Measurements from ENCODE around the gene M1AP. TPM values are rescaled to one million over a fixed set of nuclear protein-coding genes. Genes with fewer than 3 reads are reported as not detected.

M1AP gene, protein sequence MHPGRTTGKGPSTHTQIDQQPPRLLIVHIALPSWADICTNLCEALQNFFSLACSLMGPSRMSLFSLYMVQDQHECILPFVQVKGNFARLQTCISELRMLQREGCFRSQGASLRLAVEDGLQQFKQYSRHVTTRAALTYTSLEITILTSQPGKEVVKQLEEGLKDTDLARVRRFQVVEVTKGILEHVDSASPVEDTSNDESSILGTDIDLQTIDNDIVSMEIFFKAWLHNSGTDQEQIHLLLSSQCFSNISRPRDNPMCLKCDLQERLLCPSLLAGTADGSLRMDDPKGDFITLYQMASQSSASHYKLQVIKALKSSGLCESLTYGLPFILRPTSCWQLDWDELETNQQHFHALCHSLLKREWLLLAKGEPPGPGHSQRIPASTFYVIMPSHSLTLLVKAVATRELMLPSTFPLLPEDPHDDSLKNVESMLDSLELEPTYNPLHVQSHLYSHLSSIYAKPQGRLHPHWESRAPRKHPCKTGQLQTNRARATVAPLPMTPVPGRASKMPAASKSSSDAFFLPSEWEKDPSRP
- total RNA-seq (2014; rRNA removed; shearing (Covaris generic)): not detected in 2 replicates

DNA sequence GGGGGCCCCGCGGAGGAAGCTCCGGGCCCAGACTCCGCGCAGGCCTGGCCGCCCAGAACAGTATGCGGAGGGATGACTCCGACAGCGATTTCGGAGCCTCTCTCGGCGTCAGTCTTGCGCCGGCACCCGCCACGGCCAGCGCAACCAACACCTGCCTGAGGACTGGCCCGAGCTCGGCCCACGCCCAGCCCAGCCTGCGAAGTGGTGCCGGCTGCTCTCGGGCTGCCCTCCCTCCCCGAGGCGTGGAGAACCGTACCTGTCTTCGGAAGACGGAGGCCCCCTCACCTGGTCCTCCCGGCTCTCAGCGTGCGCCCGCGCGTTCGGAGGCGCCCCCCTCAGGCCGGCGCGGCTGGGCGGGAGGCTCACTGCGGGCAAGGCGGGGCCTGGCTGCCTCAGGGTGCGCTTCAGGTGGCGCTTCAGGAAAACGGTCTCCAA lies at the start of gene M1AP:
TSS of gene M1AP (minus strand) at position 322 of the 435 bp plus-strand sequence. CDS start 8,055 bp downstream, outside the sequence.
- H3K27me3 ChIP-seq: no peaks in the 10 kb centered on the region
- H3K36me3 ChIP-seq: no peaks in the 10 kb centered on the region
- H3K27ac ChIP-seq: no peak within 1 kb of the TSS
- DNase-seq: no peak
- no peaks in the 10 kb centered on the region for H3K4me1 ChIP-seq
- H3K4me3 ChIP-seq: no peak within 1 kb of the TSS
- H3K9me3 ChIP-seq (replicated peaks): no peaks in the 10 kb centered on the region

DNA sequence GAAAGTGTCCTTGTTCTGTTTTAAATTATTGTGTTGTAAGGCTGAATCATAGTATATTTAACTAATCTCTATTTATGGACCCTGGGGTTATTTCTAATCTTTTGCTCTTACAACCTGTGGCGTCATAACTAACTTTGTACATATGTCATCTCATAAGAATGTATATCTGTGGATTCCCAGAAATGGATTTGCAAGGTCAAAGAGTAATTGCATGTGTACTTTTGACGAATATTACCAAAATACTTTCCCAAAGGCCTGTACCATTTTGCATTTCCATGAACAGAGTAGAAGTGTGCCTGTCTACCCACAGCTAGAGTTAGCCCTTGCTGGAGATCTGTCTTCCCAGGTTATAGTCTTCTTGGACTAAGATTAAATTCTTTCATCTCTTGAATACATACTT lies 48.7 kb upstream of the M1AP start:
- no peaks in the 10 kb centered on the region for H3K36me3 ChIP-seq
- H3K4me1 ChIP-seq: no peaks in the 10 kb centered on the region; the same call in 1 of the 2 replicates
- H3K27me3 ChIP-seq: no peaks in the 10 kb centered on the region
- no peaks in the 10 kb centered on the region for H3K9me3 ChIP-seq (replicated peaks)
- DNase-seq: no peak
- no peak overlapping the region for H3K4me3 ChIP-seq
- H3K27ac ChIP-seq: no peak overlapping the region

DNA sequence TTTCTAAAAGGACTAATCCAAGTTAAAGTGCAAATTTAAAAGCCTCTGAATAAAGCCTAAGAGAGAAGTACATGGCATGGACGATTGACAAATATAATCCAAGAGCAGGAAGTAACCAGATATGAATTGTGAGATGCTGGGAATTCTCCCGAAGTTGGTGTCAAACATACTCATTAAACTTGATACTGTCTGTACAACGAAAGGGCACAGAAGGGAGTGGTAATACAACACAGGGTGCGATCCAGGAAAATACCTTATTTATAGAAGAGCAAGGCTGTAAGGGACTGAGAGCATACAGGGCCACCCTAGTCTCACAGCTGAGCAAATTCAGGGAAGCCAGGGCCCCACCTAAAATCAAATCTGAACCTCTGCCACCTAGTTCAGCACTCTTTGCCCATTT lies 47.5 kb upstream of the M1AP start:
- no peaks in the 10 kb centered on the region; the same call in 1 of the 2 replicates for H3K4me1 ChIP-seq
- no peaks in the 10 kb centered on the region for H3K36me3 ChIP-seq
- H3K27me3 ChIP-seq: no peaks in the 10 kb centered on the region
- H3K27ac ChIP-seq: no peak overlapping the region
- no peak overlapping the region for H3K4me3 ChIP-seq
- DNase-seq: no peak
- H3K9me3 ChIP-seq (replicated peaks): no peaks in the 10 kb centered on the region

DNA sequence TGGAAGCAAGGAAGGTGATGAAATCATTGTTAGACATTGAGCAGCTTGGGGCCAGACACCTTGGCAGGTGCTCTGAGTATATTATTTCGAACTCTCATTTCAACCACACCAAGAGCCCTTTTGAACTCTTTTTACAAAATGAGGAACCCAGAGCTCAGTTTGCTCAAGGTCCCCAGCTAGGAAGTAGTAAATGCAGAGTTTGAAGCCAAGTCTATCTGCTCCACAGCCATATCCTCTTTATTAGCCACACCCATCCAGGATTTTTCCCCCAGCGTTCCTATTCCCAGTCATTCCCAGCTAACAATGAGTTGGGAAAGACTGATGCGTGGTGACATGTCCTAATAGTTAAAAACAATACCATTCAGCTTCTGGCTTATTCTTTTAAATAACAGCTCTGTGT lies 46.2 kb upstream of the M1AP start:
- Histone ChIP-seq H3K9me3 (replicated peaks) (no peaks in the 10 kb centered on the region), H3K4me1 (no peaks in the 10 kb centered on the region; the same call in 1 of the 2 replicates), H3K4me3 (no peak overlapping the region), H3K27me3 (no peaks in the 10 kb centered on the region), H3K36me3 (no peaks in the 10 kb centered on the region), H3K27ac (no peak overlapping the region)
- no peak for DNase-seq

DNA sequence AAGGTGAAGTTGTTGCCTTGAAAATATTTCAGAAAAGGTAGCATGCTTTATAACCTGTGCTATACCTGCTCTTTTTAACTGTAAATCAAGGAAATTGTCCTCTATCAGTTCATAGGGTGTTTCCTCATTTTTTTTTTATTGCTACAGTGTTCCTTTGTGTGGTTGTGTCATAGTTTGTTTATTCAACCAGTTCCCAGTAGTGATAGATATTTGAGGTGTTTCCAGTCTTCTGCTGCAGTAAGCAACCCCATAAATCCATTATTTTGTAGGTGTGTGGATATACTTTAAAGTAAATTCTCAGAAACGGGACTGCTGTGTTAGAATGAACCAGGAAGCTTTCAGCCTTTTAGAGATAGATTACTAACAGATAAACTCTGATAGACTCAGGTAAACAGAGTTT lies 45.5 kb upstream of the M1AP start:
- H3K4me3 ChIP-seq: no peak overlapping the region
- no peaks in the 10 kb centered on the region for H3K36me3 ChIP-seq
- DNase-seq: no peak
- no peak overlapping the region for H3K27ac ChIP-seq
- H3K9me3 ChIP-seq (replicated peaks): no peaks in the 10 kb centered on the region
- no peaks in the 10 kb centered on the region for H3K27me3 ChIP-seq
- H3K4me1 ChIP-seq: no peaks in the 10 kb centered on the region; the same call in 1 of the 2 replicates

DNA sequence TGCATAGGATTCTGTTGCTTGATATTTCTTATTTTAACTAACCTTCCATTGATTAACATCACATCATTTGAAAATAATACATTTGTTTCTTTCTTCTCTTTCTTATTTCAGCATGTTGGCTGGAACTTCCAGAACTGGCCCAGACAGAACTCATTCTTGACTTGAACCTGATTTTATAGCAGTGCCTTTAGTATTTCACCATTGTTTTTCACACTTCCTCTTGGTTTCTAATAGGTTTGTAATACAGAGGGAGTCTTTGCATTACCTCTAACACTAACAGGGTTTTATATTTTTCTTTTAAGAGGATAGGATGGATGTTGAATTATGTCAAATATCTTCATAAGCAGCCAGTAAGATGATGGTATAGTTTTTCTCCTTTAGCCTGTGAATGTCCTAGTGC lies 45.1 kb upstream of the M1AP start:
- no peaks in the 10 kb centered on the region; the same call in 1 of the 2 replicates for H3K4me1 ChIP-seq
- H3K27ac ChIP-seq: no peak overlapping the region
- no peaks in the 10 kb centered on the region for H3K36me3 ChIP-seq
- no peak for DNase-seq
- H3K9me3 ChIP-seq (replicated peaks): no peaks in the 10 kb centered on the region
- 0 out of 2 replicates have a peak, but pooled peaks cover under 1% of the 10 kb centered on the region for H3K27me3 ChIP-seq
- no peak overlapping the region for H3K4me3 ChIP-seq

DNA sequence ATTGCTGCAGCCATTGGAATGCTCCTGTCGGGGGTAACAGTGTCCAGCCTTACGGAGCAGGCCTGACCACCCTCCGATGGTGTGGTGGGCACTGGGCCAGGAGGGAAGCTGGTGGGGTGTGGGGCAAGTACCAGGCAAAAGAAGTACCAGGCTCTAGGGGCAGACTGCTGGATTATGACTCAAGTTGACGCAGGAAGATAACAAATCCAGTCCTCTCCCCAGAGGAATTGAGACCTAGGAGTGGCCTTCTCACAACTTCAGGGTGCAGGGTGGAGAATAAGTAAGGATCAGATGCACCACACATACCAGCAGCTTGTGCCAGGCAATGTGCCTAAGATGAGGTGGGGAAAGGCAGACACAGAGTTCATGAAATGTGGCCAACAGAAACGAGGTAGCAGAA lies 43.8 kb upstream of the M1AP start:
- H3K27ac ChIP-seq: no peak overlapping the region
- no peaks in the 10 kb centered on the region for H3K9me3 ChIP-seq (replicated peaks)
- 0 out of 2 replicates have a peak, but pooled peaks cover 4% of the 10 kb centered on the region for H3K27me3 ChIP-seq
- no peaks in the 10 kb centered on the region for H3K36me3 ChIP-seq
- H3K4me3 ChIP-seq: no peak overlapping the region
- no peak for DNase-seq
- no peaks in the 10 kb centered on the region; the same call in 1 of the 2 replicates for H3K4me1 ChIP-seq

DNA sequence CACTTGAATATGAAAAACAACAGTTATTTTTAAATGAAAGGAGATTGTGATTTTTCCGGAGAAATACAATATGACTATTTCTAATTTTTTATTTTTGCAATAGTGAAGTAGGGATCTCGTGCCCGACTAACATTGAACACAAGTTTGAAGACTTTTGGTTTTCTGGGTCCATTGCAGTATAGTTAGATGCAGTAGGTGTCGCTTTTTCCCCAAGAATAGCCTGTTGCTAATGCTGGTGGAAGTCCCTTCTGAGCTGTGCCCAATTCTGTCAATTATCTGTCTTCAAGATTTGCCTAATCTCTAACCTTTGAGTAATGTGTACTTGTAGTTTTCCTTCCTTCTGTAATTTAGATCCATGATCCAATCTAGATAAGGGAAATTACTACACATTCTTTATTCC lies 42.4 kb upstream of the M1AP start:
- H3K4me3 ChIP-seq: no peak overlapping the region
- H3K4me1 ChIP-seq: no peaks in the 10 kb centered on the region
- H3K27me3 ChIP-seq: 0 out of 2 replicates have a peak, but pooled peaks cover 4% of the 10 kb centered on the region
- no peaks in the 10 kb centered on the region for H3K9me3 ChIP-seq (replicated peaks)
- peak in 1 of 2 experiments; percentile 69 for DNase-seq
- no peak overlapping the region for H3K27ac ChIP-seq
- H3K36me3 ChIP-seq: no peaks in the 10 kb centered on the region

DNA sequence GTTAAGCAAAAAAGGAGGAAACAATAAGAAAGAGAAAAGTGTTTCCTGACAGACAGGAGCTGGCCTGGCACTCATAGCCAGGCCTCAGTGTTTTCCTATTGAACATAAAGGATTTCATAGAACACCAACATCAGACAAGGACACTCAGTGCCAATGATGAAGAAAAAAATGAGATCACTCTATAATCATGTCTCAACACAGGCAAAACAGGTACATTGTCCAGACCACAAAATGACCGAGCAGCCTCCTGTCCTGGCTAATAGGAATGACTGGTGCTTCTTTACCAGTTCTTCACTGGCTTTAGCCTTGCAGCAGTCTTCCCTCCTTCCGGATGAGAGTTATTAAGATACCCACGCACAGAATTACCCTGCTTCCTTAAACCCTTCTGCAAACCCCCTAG lies 41.5 kb upstream of the M1AP start:
- Histone ChIP-seq H3K36me3 (no peaks in the 10 kb centered on the region), H3K4me1 (no peaks in the 10 kb centered on the region), H3K4me3 (no peak overlapping the region), H3K9me3 (replicated peaks) (no peaks in the 10 kb centered on the region), H3K27me3 (0 out of 2 replicates have a peak, but pooled peaks cover 4% of the 10 kb centered on the region), H3K27ac (no peak overlapping the region)
- DNase-seq: no peak

DNA sequence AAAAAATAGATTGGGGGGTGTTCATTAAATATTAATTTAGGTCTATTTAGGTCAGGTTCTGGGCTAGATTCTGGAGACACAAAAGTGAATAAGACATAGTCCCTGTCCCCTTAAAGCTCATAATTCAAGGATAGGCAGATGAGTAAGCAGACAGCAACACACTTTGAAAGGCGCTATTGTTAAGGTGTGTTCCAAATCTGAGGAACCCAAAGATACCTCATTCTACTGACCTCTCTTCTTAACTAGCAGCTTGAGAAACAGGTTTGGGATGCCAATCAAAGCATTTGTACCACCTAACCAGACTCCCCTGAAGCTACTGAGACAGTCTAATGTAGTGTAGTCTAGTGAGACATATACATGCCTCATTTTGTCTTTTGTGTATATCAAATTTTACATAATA lies 40.8 kb upstream of the M1AP start:
- no peak for DNase-seq
- Histone ChIP-seq H3K36me3 (no peaks in the 10 kb centered on the region), H3K9me3 (replicated peaks) (no peaks in the 10 kb centered on the region), H3K27ac (no peak overlapping the region), H3K27me3 (0 out of 2 replicates have a peak, but pooled peaks cover 4% of the 10 kb centered on the region), H3K4me3 (no peak overlapping the region), H3K4me1 (no peaks in the 10 kb centered on the region)

DNA sequence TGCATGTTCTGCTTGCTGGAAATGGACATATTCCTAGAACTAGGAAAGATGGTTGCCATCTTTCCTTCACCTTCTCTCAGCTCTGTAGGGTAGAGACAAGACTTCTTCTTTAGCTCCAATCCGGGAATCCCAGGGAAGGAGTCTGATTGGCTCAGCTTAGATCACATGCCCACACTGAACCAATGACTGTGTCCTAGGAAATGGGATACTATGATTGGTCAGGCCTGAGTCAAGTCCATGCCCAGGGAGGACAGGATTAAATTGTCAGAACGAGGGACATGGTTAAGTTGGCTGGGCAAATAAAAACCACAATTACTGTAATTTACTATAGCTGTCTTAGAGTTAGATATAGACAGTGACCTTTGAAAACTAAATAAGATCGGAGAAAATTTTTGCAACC lies 37.3 kb upstream of the M1AP start:
- Histone ChIP-seq H3K27me3 (0 out of 2 replicates have a peak, but pooled peaks cover 4% of the 10 kb centered on the region), H3K27ac (no peak overlapping the region), H3K4me3 (no peak overlapping the region), H3K9me3 (replicated peaks) (no peaks in the 10 kb centered on the region), H3K4me1 (no peaks in the 10 kb centered on the region), H3K36me3 (no peaks in the 10 kb centered on the region)
- DNase-seq: peak; percentile 16 to 39

DNA sequence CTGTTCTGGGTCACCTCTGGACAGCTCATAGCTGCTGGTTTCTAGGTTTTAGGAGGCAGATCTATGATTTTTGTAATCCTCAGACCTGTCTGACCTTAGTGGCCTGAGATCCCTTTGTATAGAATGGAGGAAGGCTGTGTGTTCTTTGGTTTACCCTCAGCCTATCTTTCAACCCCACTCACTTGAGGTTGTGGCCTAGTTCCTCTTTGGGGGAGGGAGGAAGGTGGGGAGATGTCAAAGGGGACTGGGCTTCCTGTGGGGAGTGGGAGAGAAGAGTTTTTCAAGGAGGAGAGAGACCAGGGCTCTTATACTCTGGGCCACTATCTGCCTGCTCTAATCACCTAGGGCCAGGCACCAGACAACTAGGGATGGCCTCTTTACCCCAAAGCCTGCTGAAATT lies 34.4 kb upstream of the M1AP start:
- Histone ChIP-seq H3K4me3 (no peak overlapping the region), H3K27me3 (no peaks in the 10 kb centered on the region), H3K27ac (no peak overlapping the region), H3K9me3 (replicated peaks) (no peaks in the 10 kb centered on the region), H3K36me3 (no peaks in the 10 kb centered on the region), H3K4me1 (no peaks in the 10 kb centered on the region)
- no peak for DNase-seq

DNA sequence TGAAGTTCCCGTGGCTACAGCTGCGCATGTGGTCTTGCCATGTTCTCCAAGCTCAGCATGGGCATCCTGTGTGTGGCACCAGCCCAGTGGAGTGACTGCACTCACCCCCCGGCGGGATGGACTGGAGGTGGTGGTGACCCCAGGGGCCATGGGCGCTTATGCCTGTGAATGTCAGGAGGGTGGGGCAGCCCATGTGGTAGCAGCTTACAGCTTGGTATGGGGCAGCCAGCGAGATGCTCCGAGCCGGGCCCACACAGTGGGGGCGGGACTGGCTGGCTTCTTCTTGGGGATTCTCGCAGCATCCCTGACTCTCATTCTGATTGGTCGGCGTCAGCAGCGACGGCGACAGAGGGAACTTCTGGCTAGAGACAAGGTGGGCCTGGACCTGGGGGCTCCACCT lies 31.5 kb upstream of the M1AP start:
- no peaks in the 10 kb centered on the region for H3K9me3 ChIP-seq (replicated peaks)
- H3K4me3 ChIP-seq: no peak overlapping the region
- H3K36me3 ChIP-seq: no peaks in the 10 kb centered on the region
- no peaks in the 10 kb centered on the region for H3K27me3 ChIP-seq
- no peak overlapping the region for H3K27ac ChIP-seq
- no peaks in the 10 kb centered on the region for H3K4me1 ChIP-seq
- no peak for DNase-seq

DNA sequence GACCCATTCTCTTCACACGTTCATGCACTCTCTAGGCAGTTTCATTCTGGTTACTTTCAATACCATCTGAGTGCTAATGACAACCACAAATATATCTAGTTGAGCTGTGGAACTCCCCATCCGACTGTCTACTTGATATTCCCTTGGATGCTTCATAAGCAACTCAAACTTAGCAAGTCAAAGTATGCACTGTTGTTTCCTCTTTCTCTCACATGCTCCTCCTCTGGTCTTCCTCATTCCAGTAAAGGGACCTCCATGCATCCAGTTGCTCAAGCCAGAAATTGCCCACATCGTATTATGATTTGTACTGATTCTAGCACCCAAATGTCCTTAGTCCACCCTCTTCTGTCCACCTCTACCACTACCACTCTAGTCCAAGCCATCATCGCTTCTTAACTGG lies 28.2 kb upstream of the M1AP start:
- Histone ChIP-seq H3K27ac (no peak overlapping the region), H3K27me3 (no peaks in the 10 kb centered on the region), H3K36me3 (no peaks in the 10 kb centered on the region), H3K9me3 (replicated peaks) (no peaks in the 10 kb centered on the region), H3K4me1 (no peaks in the 10 kb centered on the region), H3K4me3 (no peak overlapping the region)
- no peak for DNase-seq

DNA sequence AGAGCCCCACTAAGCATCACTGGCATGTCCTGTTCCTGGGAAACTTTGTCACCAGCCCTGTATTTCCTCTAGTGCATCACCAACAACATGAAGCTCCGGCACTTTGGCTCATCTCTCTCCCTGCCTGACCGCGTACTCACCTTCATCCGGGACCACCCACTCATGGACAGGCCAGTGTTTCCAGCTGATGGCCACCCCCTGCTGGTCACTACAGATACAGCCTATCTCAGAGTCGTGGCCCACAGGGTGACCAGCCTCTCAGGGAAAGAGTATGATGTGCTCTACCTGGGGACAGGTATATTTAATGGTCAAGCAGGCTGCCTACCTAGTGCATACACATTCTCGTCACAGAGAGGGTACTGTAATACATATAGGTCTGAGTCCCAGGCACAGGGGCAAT lies 27.0 kb upstream of the M1AP start:
- Histone ChIP-seq H3K4me1 (no peaks in the 10 kb centered on the region), H3K36me3 (no peaks in the 10 kb centered on the region), H3K27ac (no peak overlapping the region), H3K4me3 (no peak overlapping the region), H3K27me3 (no peaks in the 10 kb centered on the region), H3K9me3 (replicated peaks) (no peaks in the 10 kb centered on the region)
- DNase-seq: no peak

Measured in SJCRH30 (cell line).